Natural killer cell (primary cell): ENCODE measurements around the gene SDHB. TPM values are rescaled to one million over a fixed set of nuclear protein-coding genes. Genes with fewer than 3 reads are reported as not detected.

Experiments
- ATAC-seq, 3 donors: fragments of 150-1000 bp in 2 of 3; fragments of 200-7000 bp in 1 of 3; cut with Tn5 transposase; 1 replicate in 1 of 3; 2 replicates in 2 of 3; pipeline ENCODE4 v1.10.0; 2021; ENCODE audit warnings: mild to moderate bottlenecking in 2 of 3, moderate library complexity in 2 of 3
- DNase-seq, 2 donors: peaks; one replicate each; pipeline versions ENCODE4 v3.0.0 to v3.0.0-alpha.2; 2013 to 2021; ENCODE audit warnings: mixed read lengths in 1 of 2
- H3K27ac ChIP-seq: one replicate; pipeline ENCODE4 v1.5.1; 2013; ENCODE audit warnings: mild to moderate bottlenecking, low read length
- H3K27me3 ChIP-seq: one replicate; pipeline ENCODE4 v1.6.1; 2013; ENCODE audit warnings: low read length; ENCODE audit not compliant: control insufficient read depth, insufficient read depth
- H3K36me3 ChIP-seq: one replicate; pipeline ENCODE4 v1.6.1; 2013; ENCODE audit warnings: low read length; ENCODE audit not compliant: control insufficient read depth, insufficient read depth
- H3K4me1 ChIP-seq: one replicate; pipeline ENCODE4 v1.6.1; 2013; ENCODE audit warnings: low read length; ENCODE audit not compliant: control insufficient read depth, insufficient read depth
- H3K4me3 ChIP-seq: one replicate; pipeline ENCODE4 v1.5.1; 2013; ENCODE audit warnings: low read length
- H3K9me3 ChIP-seq: one replicate; pipeline ENCODE4 v1.6.1; 2013; ENCODE audit warnings: low read length; ENCODE audit not compliant: control insufficient read depth, insufficient read depth
- H3K27ac Mint-ChIP-seq, 2 donors: one replicate each; pipeline ENCODE4 v1.8.0; 2022; ENCODE audit warnings: mild to moderate bottlenecking in 2 of 2, mixed read lengths in 2 of 2, moderate library complexity in 1 of 2
- H3K27me3 Mint-ChIP-seq, 2 donors: one replicate each; pipeline ENCODE4 v1.8.0; 2022; ENCODE audit warnings: low read depth in 2 of 2, mixed read lengths in 2 of 2
- H3K36me3 Mint-ChIP-seq: one replicate; pipeline ENCODE4 v1.8.0; 2022; ENCODE audit warnings: mixed read lengths
- H3K4me1 Mint-ChIP-seq, 2 donors: one replicate each; pipeline ENCODE4 v1.8.0; 2022; ENCODE audit warnings: mixed read lengths in 2 of 2
- H3K4me3 Mint-ChIP-seq: one replicate; pipeline ENCODE4 v1.8.0; 2022; ENCODE audit warnings: mild to moderate bottlenecking, moderate library complexity, mixed read lengths
- H3K9me3 Mint-ChIP-seq, 2 donors: one replicate each; pipeline ENCODE4 v1.8.0; 2022; ENCODE audit warnings: mixed read lengths in 2 of 2
- WGBS: methylation state at CpG from one replicate; pipeline ENCODE4 v1.1.7; 2013; ENCODE audit warnings: missing lambda C conversion rate; ENCODE audit not compliant: insufficient coverage; 5-methylcytosine and 5-hydroxymethylcytosine counted together
- intact Hi-C: fragments of 100-400 bp; cut with micrococcal nuclease; formaldehyde crosslinking; loops from one replicate; pipeline ENCODE4 v1.14.2; 2022
- total RNA-seq, 4 donors: library from RNA; stranded (reverse); fragments of 120-200 nt in 1 of 4; gene quantifications; one replicate each; pipeline versions ENCODE4 v1.2.3 to v1.2.4, GENCODE V29; 2013 to 2022
- TF ChIP-seq, protein P1 (sequence below): fragments of 200-600 bp; IDR thresholded peaks from one replicate; pipeline ENCODE4 v1.8.0; 2022; ENCODE audit warnings: antibody characterized with exemption

Gene SDHB
- total RNA-seq, 3 donors from 2014 or later (not counting 1 experiment from before 2014, with no cell fraction given): 56.8 to 62.6 (median 59.5) TPM

DNA sequence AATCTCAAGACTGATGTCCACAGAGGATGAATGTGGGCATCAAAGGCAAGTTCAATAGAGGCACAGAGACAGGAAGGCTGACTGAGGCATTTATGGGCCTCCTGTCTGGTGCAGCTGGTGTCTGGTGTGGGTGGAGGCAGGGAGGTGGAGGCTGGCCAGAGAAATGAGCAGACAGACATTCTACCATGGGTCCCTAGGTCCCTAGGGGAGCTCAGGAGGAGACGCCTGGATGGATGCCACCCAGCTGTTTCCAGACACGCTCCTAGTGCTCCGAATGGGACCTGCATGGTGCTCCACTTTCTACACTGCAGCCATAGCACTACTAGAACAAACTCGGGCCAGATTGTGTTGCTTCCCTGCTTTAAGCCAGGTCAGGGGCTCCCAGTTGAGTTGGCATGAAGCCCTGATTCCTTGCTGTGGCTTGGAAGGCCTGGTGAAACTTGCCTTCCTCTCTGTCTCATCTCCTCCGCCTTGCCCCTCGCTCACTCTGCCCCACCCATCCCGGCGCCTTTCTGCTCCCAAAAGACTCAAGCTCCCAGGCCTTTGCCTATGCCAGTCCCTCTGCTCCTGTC lies 40.1 kb upstream of the SDHB start:
- Histone ChIP-seq H3K27me3 (no peaks in the 10 kb centered on the region), H3K4me1 (peaks cover 4% of the 10 kb centered on the region), H3K27ac (no peak overlapping the region), H3K9me3 (no peaks in the 10 kb centered on the region), H3K36me3 (no peaks in the 10 kb centered on the region), H3K4me3 (no peak overlapping the region)
- WGBS: 89% methylated on average over 8 of the region's 8 CpGs
- H3K27ac Mint-ChIP-seq: no peak overlapping the region
- TF ChIP-seq, protein P1, sequence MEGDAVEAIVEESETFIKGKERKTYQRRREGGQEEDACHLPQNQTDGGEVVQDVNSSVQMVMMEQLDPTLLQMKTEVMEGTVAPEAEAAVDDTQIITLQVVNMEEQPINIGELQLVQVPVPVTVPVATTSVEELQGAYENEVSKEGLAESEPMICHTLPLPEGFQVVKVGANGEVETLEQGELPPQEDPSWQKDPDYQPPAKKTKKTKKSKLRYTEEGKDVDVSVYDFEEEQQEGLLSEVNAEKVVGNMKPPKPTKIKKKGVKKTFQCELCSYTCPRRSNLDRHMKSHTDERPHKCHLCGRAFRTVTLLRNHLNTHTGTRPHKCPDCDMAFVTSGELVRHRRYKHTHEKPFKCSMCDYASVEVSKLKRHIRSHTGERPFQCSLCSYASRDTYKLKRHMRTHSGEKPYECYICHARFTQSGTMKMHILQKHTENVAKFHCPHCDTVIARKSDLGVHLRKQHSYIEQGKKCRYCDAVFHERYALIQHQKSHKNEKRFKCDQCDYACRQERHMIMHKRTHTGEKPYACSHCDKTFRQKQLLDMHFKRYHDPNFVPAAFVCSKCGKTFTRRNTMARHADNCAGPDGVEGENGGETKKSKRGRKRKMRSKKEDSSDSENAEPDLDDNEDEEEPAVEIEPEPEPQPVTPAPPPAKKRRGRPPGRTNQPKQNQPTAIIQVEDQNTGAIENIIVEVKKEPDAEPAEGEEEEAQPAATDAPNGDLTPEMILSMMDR: no peak
- DNase-seq: no peak
- H3K4me3 Mint-ChIP-seq: no peak overlapping the region
- H3K9me3 Mint-ChIP-seq: no peaks in the 10 kb centered on the region
- ATAC-seq: no peak
- H3K36me3 Mint-ChIP-seq: no peaks in the 10 kb centered on the region
- no peaks in the 10 kb centered on the region for H3K4me1 Mint-ChIP-seq
- intact Hi-C loops: no loop called here
- H3K27me3 Mint-ChIP-seq: peaks cover 0 to 7% of the 10 kb centered on the region in 2 donors

DNA sequence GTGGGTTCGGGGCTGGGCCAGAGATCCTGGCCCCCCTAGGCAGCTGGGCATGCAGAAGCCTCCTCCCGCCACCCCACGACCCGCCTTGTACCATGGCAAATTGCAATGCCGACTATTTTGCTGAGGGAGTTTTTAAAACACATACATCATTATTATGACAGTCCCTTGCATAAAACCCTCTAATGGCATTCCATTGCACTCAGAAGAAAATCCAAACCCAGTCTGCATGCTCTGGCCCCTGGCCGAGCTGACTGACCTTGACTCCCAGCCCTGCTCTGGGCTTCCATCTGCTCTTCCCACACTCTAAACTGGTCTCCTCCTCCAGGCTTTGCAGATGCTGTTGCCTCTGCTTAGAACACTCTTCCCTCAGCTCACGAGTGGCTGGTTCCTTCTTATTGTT lies 37.4 kb upstream of the SDHB start:
- H3K9me3 Mint-ChIP-seq: no peaks in the 10 kb centered on the region
- Histone ChIP-seq H3K4me3 (no peak overlapping the region), H3K4me1 (no peaks in the 10 kb centered on the region), H3K36me3 (no peaks in the 10 kb centered on the region), H3K9me3 (no peaks in the 10 kb centered on the region), H3K27me3 (no peaks in the 10 kb centered on the region), H3K27ac (no peak overlapping the region)
- TF ChIP-seq, protein P1: no peak
- H3K36me3 Mint-ChIP-seq: no peaks in the 10 kb centered on the region
- H3K4me3 Mint-ChIP-seq: no peak overlapping the region
- intact Hi-C loops: no loop called here
- H3K27me3 Mint-ChIP-seq: peaks cover 0 to 9% of the 10 kb centered on the region in 2 donors
- peak overlapping the region in 1 of 2 donors; percentile 4 for H3K27ac Mint-ChIP-seq
- ATAC-seq: no peak
- no peak for DNase-seq
- 84% methylated on average over 7 of the region's 7 CpGs for WGBS
- H3K4me1 Mint-ChIP-seq: no peaks in the 10 kb centered on the region

DNA sequence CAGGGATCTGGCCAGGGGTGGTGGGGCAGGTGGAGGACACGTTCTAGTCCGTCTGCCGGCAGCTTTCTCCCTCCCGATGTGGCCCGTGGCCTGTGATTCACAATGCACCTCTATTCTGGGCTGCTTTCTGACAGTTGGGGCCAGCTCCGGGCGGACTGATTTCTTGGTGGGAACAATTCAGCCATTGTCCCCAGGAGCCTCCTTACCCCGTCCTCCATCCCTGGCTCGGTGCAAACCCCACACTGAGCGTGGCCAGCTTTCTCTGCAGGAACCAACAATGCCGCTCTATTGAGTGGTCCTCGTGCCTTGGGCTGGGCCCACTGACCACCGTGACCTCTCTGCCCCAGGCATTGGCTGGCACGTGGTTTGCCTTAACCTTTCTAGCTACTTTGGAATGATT lies 35.7 kb upstream of the SDHB start:
- peaks cover 0 to 5% of the 10 kb centered on the region in 2 donors for H3K4me1 Mint-ChIP-seq
- H3K27ac Mint-ChIP-seq: no peak overlapping the region

More for the DNA sequence above, 35.7 kb upstream of the SDHB start:
- ATAC-seq: no peak
- H3K4me1 ChIP-seq: no peaks in the 10 kb centered on the region
- H3K4me3 Mint-ChIP-seq: no peak overlapping the region
- DNase-seq: no peak
- TF ChIP-seq, protein P1: no peak
- H3K27me3 Mint-ChIP-seq: peaks cover 0 to 9% of the 10 kb centered on the region in 2 donors
- 86% methylated on average over 14 of the region's 14 CpGs for WGBS
- H3K36me3 ChIP-seq: no peaks in the 10 kb centered on the region
- H3K4me3 ChIP-seq: no peak overlapping the region
- H3K36me3 Mint-ChIP-seq: no peaks in the 10 kb centered on the region
- H3K9me3 Mint-ChIP-seq: no peaks in the 10 kb centered on the region
- H3K27ac ChIP-seq: no peak overlapping the region
- H3K27me3 ChIP-seq: no peaks in the 10 kb centered on the region
- H3K9me3 ChIP-seq: no peaks in the 10 kb centered on the region
- intact Hi-C loops: no loop called here
